T-helper 2 cell treated with Interferon-gamma antibody and Interleukin-4, amounts not matched to agents 5 μg/mL and 100 μg/mL, for 36 hours (primary cell): Measurements from ENCODE around the gene MIPOL1.
"Not testable (repeated sequence)": the region's sequence is repeated elsewhere in the genome, so short reads cannot be mapped to it uniquely, and the experiment has no call there.

ENCODE experiments used
- DNase-seq: peaks from one replicate; pipeline ENCODE4 v3.0.0; 2021; ENCODE audit warnings: low spot score
- H3K27ac Mint-ChIP-seq: one replicate; pipeline ENCODE4 v1.8.0; 2021; ENCODE audit warnings: mild to moderate bottlenecking, mixed read lengths
- H3K27me3 Mint-ChIP-seq: one replicate; pipeline ENCODE4 v1.8.0; 2021; ENCODE audit warnings: low read depth, mixed read lengths
- H3K36me3 Mint-ChIP-seq: one replicate; pipeline ENCODE4 v1.8.0; 2021; ENCODE audit warnings: low read depth, mixed read lengths
- H3K4me1 Mint-ChIP-seq: one replicate; pipeline ENCODE4 v1.8.0; 2021; ENCODE audit warnings: low read depth, mixed read lengths
- H3K4me3 Mint-ChIP-seq: one replicate; pipeline ENCODE4 v1.8.0; 2022; ENCODE audit warnings: mild to moderate bottlenecking, moderate library complexity, mixed read lengths
- H3K9me3 Mint-ChIP-seq: one replicate; pipeline ENCODE4 v1.8.0; 2021; ENCODE audit warnings: mixed read lengths

The MIPOL1 gene

DNA sequence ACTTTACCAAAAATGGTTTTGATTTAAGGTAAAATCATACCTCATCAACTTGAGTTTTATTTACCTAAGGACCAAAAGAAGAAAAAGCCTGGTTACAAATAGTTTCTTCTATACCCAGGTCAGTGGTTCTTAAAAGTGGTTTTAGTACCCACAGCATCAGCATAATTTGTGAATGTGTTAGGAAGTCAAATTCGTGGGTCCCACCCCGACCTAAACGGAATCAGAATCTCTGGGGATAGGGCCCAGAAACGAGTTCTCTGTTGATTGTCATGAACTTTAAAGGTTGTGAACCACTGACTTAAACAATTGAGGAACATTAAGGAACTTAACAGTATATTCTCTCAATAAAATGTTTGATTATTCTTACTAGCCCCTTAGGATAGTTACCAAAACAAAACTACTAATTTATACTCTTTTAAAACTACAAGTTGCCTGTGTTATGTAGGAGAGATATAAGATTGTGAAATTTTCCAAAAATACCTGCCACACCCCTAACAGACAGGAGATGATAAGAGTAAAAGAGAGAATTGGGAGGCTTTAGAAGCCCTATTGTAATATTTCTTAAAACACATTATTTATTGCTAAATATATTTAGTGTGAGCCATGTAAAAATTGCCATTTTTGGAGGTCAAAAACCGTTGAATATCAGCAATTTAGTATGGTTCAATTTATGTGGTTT, 24.7 kb upstream of the MIPOL1 start:
- DNase-seq: no peak

DNA sequence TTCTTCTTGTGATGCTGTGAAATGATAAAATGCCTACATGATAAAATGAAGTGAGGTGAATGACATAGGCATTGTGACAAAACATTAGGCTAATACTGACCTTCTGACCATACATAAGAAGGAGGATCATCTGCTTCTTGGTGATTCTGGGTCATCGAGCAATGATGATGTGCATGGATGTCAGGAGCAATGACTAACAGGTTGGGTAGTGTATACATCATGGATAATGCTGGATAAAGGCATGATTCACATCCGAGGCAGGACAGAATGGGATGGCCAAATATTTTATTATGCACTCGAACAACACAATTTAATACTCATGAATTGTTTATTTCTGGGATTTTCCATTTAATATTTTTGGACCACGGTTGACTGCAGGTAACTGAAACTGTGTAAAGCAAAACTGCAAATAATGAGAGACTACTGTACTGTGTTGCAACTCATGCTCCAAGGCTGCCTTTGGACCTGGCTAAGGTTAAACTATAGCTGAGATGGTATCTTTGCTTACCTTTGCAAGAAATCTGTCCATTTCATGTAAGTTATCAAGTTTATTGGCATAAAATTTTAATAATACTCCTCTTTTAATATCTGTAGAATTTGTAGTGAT, 17.7 kb upstream of the MIPOL1 start:
- H3K4me3 Mint-ChIP-seq: no peak overlapping the region
- no peak for DNase-seq
- H3K9me3 Mint-ChIP-seq: peaks cover 15% of the 10 kb centered on the region
- H3K36me3 Mint-ChIP-seq: no peaks in the 10 kb centered on the region
- no peaks in the 10 kb centered on the region for H3K4me1 Mint-ChIP-seq
- H3K27me3 Mint-ChIP-seq: no peaks in the 10 kb centered on the region
- no peak overlapping the region for H3K27ac Mint-ChIP-seq

More for the DNA sequence above, 24.7 kb upstream of the MIPOL1 start:
- H3K4me1 Mint-ChIP-seq: no peaks in the 10 kb centered on the region
- H3K27me3 Mint-ChIP-seq: peaks cover 16% of the 10 kb centered on the region
- no peaks in the 10 kb centered on the region for H3K36me3 Mint-ChIP-seq
- H3K4me3 Mint-ChIP-seq: no peak overlapping the region
- H3K9me3 Mint-ChIP-seq: peaks cover 4% of the 10 kb centered on the region
- no peak overlapping the region for H3K27ac Mint-ChIP-seq

- not testable (repeated sequence) for DNase-seq, H3K4me1 Mint-ChIP-seq, H3K36me3 Mint-ChIP-seq, H3K4me3 Mint-ChIP-seq, H3K27me3 Mint-ChIP-seq, H3K27ac Mint-ChIP-seq
- peaks cover 15% of the 10 kb centered on the region for H3K9me3 Mint-ChIP-seq
Observed at GRCh38 chr14:37180886-37181285, 16.9 kb upstream of the MIPOL1 start.

- no peak for DNase-seq
- Mint-ChIP-seq H3K4me1 (no peaks in the 10 kb centered on the region), H3K27ac (no peak overlapping the region), H3K27me3 (no peaks in the 10 kb centered on the region), H3K9me3 (peaks cover 15% of the 10 kb centered on the region), H3K4me3 (no peak overlapping the region), H3K36me3 (no peaks in the 10 kb centered on the region)
Observed at GRCh38 chr14:37181441-37181840, 16.3 kb upstream of the MIPOL1 start.

GRCh38 chr14:37184520-37184919, 13.2 kb upstream of the MIPOL1 start:
- not testable (repeated sequence) for H3K36me3 Mint-ChIP-seq, H3K27ac Mint-ChIP-seq, H3K4me1 Mint-ChIP-seq, DNase-seq, H3K27me3 Mint-ChIP-seq, H3K4me3 Mint-ChIP-seq
- H3K9me3 Mint-ChIP-seq: peaks cover 15% of the 10 kb centered on the region

DNA sequence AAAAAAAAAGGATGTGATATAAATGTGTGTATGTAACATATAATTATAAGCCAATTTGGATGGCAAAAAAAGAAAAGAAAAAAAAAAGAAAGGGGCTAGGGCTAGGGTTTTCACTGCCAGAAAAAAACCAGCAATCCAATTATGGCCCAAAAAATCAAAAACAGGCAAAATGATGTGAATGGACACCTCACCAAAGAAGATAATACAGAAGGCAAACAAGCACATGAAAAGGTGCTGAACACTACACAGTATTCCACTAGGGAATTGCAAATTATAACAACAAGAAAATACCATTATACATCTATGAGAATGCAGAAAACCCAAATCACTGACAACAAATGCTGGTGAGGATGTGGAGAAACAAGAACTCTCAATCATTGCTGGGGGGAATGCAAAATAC, 12.1 kb upstream of the MIPOL1 start:
- Mint-ChIP-seq H3K27me3 (no peaks in the 10 kb centered on the region), H3K4me1 (no peaks in the 10 kb centered on the region), H3K36me3 (no peaks in the 10 kb centered on the region), H3K4me3 (no peak overlapping the region), H3K27ac (no peak overlapping the region), H3K9me3 (peaks cover 19% of the 10 kb centered on the region)
- DNase-seq: no peak

- H3K27me3 Mint-ChIP-seq: no peaks in the 10 kb centered on the region
- no peak overlapping the region for H3K27ac Mint-ChIP-seq
- DNase-seq: no peak
- H3K36me3 Mint-ChIP-seq: no peaks in the 10 kb centered on the region
- peaks cover 22% of the 10 kb centered on the region for H3K9me3 Mint-ChIP-seq
- no peaks in the 10 kb centered on the region for H3K4me1 Mint-ChIP-seq
- H3K4me3 Mint-ChIP-seq: no peak overlapping the region
Observed at GRCh38 chr14:37186865-37187264, 10.9 kb upstream of the MIPOL1 start.

DNA sequence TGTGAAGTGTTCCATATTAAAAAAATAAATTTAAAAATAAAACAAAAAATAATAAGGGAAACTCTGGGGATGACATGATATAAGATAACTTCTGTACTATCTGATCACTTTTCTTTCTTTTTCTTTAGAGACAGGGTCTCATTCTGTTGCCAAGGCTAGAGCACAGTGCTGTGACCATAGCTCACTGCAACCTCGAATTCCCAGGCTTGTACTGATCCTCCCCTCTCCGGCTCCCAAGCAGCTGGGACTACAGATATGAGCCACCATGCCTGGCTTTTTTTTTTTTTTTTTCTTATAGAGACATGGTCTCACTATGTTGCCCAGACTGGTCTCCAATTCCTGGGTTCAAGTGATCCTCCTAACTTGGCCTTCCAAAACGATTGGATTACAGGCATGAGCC, 10.4 kb upstream of the MIPOL1 start:
- no peak overlapping the region for H3K4me3 Mint-ChIP-seq
- no peaks in the 10 kb centered on the region for H3K27me3 Mint-ChIP-seq
- H3K36me3 Mint-ChIP-seq: no peaks in the 10 kb centered on the region
- no peak for DNase-seq
- no peaks in the 10 kb centered on the region for H3K4me1 Mint-ChIP-seq
- H3K27ac Mint-ChIP-seq: no peak overlapping the region
- H3K9me3 Mint-ChIP-seq: peaks cover 20% of the 10 kb centered on the region

- DNase-seq, H3K27ac Mint-ChIP-seq, H3K36me3 Mint-ChIP-seq, H3K4me3 Mint-ChIP-seq, H3K27me3 Mint-ChIP-seq, H3K4me1 Mint-ChIP-seq: not testable (repeated sequence)
- H3K9me3 Mint-ChIP-seq: peaks cover 20% of the 10 kb centered on the region
Observed at GRCh38 chr14:37187840-37188577, 9.7 kb upstream of the MIPOL1 start.

GRCh38 chr14:37189733-37190132, 8.0 kb upstream of the MIPOL1 start:
- H3K4me3 Mint-ChIP-seq, DNase-seq, H3K27me3 Mint-ChIP-seq, H3K36me3 Mint-ChIP-seq, H3K4me1 Mint-ChIP-seq, H3K27ac Mint-ChIP-seq: not testable (repeated sequence)
- peaks cover 18% of the 10 kb centered on the region for H3K9me3 Mint-ChIP-seq

GRCh38 chr14:37194698-37195097, 3.0 kb upstream of the MIPOL1 start:
- Mint-ChIP-seq H3K27ac (no peak overlapping the region), H3K9me3 (peaks cover 19% of the 10 kb centered on the region), H3K4me3 (no peak overlapping the region), H3K27me3 (peaks cover 16% of the 10 kb centered on the region), H3K4me1 (no peaks in the 10 kb centered on the region), H3K36me3 (no peaks in the 10 kb centered on the region)
- DNase-seq: no peak

- H3K27me3 Mint-ChIP-seq: peaks cover 16% of the 10 kb centered on the region
- H3K4me1 Mint-ChIP-seq: no peaks in the 10 kb centered on the region
- DNase-seq: no peak
- peaks cover 18% of the 10 kb centered on the region for H3K9me3 Mint-ChIP-seq
- no peak overlapping the region for H3K4me3 Mint-ChIP-seq
- no peak overlapping the region for H3K27ac Mint-ChIP-seq
- H3K36me3 Mint-ChIP-seq: no peaks in the 10 kb centered on the region
Observed at GRCh38 chr14:37195327-37195726, 2.4 kb upstream of the MIPOL1 start.

- no peaks in the 10 kb centered on the region for H3K36me3 Mint-ChIP-seq
- no peak for DNase-seq
- H3K4me1 Mint-ChIP-seq: no peaks in the 10 kb centered on the region
- peak overlapping the region; percentile 67 for H3K4me3 Mint-ChIP-seq
- H3K27ac Mint-ChIP-seq: no peak overlapping the region
- H3K27me3 Mint-ChIP-seq: peaks cover 16% of the 10 kb centered on the region
- peaks cover 11% of the 10 kb centered on the region for H3K9me3 Mint-ChIP-seq
Observed at GRCh38 chr14:37196604-37197420, 925 bp upstream of the MIPOL1 start.

DNA sequence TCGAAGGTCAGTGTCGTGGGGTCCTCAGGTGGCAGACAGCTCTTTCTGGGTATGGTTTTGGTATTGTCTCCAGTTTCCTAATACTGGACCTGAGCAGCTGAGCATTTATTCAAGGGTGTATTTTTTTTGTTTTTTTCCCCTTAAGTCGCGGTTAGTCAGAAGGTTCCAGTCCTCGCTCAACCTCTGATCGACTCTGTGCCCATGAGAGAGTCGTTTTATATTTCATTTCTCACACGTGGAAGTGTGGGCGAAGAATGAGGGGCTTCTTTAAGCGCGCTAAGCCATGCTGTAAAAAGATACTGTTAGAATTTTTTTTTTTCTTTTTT, 499 bp downstream of the MIPOL1 start:
- no peaks in the 10 kb centered on the region for H3K36me3 Mint-ChIP-seq
- peaks cover 5% of the 10 kb centered on the region for H3K9me3 Mint-ChIP-seq
- peak overlapping the region; percentile 39 for H3K4me3 Mint-ChIP-seq
- H3K4me1 Mint-ChIP-seq: no peaks in the 10 kb centered on the region
- no peak overlapping the region for H3K27ac Mint-ChIP-seq
- H3K27me3 Mint-ChIP-seq: peaks cover 16% of the 10 kb centered on the region
- DNase-seq: no peak
